HG03280 (cell line): ENCODE results near the gene ZNF587B.
"Not testable (repeated sequence)": the region's sequence is repeated elsewhere in the genome, so short reads cannot be mapped to it uniquely, and the experiment has no call there.

Experiments
- ATAC-seq: cut with Tn5 transposase; IDR thresholded peaks from one replicate; pipeline ENCODE4 v1.9.1; 2021; ENCODE audit warnings: mild to moderate bottlenecking, moderate library complexity; ENCODE audit not compliant: unreplicated experiment

The ZNF587B gene

DNA sequence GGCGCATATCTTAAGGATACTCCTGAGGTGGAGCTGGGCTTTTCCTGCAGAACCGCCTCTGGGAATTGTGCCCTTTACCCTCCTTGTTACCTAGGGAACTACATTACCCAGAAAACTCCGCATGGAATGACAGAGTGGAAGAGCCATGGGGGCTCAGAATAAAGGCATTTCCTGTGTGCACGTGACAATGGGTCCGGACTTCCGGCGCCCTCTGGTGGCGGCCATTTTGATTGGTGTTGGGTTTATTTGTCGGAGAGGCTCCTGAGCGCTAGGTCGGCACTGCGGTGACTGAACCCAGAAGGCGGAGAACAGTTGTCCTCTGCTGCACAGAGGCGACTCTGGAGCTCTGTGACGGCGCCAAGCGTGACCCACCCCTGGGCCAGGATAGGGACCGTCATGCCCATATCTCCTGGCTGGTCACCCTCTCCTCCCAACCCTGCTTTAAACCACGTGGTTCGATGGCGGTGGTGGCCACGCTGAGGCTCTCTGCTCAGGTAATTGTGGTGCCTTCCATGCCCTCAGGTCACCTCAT lies at the start of gene ZNF587B:
ZNF587B (plus strand) TSS at position 229 of the 532 bp plus-strand sequence; CDS start at position 459, 230 bp downstream.
- ATAC-seq = no peak

DNA sequence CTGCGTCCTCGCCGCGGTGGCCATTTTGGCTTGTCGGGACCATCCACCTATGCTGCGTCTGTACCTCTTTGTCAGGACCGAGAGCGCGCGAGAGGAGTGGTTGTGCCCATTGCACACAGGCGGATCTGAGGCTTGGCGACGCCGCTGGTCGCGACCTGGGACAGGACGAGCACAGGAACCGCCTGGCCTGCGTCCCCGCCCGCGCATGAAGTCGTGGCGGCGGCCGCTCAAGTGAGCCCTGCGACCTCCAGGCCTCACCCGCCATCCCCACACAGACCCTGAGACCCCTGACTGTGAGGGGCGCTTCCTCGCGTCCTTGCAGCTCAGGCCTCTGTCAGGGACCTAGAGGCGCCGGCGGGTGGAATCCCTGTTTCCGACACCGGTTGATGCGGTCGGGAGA lies 43.8 kb upstream of the ZNF587B start:
- ATAC-seq = no peak

DNA sequence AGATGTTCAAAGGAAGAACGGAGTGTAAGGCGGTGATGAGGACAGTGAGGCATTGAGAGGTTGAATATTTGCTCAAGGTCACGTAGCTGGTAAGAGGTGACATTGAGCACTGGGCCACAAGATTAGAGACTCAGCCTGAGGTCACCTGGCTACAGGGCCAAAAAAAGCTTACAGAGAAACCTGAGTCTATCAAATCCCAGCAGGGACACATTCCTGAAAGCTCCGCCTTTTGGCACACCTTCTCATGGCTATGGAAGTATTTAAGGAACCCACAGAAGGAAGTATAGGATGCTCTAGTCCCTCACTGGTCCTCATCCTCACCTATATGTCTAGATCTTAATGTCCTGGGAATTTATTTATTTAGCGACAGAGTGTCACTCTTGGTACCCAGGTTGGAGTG lies 43.2 kb upstream of the ZNF587B start:
- ATAC-seq = no peak

DNA sequence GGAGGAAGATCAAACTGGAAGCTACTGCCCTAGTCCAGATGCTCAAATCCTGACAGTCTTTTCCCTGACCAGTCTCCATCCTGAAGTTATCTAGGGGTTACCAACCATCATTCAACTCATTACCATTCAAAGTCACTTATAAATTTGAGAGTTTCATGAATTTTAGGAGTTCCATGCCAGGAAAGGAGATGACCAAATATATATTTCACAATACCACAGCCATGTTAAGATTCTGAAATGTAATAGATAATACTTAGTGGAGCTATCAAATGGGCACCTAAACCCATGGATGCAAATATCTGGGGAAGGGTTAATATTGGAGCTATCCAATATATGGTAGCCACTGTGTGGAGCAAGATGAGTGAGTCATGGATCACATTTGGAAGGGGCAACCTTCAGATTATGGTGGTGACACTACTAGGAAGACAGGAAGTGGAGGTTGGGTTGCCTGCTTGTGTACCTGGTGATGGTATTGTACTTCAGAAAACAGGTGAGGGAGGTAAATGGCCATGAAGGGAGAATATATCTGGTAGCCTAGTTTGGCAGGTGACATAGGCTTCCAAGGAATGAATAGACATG lies 41.9 kb upstream of the ZNF587B start:
- ATAC-seq = no peak

DNA sequence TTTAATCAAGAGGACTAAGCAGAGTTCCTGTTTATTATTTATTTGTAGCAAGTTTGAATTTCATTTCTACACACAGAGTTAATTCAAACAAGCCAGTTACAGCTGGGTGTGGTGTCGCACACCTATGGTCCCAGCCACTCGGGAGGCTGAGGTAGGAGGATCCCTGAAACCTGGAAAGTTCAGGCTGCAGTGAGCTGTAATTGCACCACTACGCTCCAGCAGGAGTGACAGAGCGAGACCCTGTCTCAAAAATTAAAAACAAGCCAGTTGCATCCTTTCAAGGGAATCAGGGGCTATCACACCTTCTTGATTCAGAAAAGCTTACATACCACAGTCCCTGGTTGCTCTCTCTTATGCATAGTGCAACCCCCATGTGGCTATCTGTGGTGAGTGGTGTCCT lies 40.8 kb upstream of the ZNF587B start:
- ATAC-seq = no peak

DNA sequence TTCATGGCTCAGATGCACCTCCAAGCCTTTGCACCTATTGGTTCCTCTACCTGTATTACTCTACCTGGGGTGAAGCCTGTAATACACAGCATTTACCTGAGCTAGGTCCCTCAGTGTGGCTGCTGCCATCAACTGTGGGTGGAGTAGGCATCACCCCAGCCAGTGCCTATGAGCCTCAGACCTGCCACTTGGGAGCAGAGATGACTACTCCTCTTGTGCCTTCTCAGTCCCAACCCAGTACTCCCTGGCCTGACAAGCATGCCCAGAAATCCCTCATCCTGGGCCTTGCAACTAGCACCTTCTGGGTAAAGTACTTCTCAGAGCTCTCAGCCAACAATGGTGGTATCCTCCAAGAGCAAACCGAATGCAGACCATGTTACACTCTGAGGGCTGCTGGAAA lies 33.5 kb upstream of the ZNF587B start:
- not testable (repeated sequence) for ATAC-seq

DNA sequence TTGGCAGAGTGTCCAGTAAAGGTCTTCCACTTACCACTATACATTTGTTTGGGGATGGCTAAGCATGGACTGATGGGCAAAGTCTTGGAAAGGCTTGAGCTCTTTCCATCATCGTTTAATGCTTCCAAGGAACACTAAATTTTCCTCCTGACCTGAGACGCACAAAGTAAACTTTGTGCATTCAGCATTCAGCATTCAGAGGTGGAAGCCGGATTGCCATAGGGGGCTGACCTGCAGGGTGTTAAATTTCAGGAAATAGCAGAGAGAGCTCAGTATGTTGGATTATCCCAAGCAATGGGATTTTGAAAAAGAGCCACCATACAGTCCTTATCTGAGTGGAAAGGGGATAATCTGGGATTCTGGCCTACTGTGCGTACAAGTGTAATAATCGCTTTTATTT lies 29.4 kb upstream of the ZNF587B start:
- no peak for ATAC-seq

DNA sequence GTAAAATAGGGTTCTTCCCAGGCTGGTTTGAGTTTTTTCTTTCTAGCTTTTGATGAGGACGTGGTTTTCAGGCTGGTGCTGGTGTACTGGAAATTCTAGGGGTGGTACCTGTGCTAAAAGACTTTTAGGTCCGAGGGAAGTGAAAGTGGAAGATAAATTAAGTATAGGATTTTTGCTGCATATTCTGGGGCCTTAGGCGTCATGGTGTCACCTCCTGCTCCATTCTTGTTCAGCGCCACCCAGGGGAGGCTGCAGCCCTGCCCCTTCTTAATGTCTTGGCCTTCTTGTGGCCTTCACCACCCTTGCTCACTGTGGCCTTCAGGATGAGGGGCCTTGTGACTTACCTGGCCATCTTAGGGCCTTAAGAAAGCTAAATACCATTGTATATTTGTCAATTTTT lies 27.8 kb upstream of the ZNF587B start:
- ATAC-seq = no peak

DNA sequence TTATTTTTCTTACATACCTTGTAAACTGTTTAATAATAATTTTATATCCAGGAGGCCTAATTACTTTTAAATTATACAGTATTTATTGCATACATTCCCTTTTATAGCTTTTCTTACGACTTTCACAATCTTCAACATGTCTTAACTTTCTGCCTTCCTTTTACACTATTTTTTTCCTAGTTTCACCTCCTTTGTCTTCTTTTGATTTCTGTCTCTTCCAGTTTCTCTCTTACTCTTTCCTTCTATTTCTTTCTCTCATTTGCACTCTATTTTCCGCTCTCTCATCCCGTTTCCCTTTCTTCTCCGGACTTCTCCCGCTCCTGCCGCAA lies 26.9 kb upstream of the ZNF587B start:
- no peak for ATAC-seq

DNA sequence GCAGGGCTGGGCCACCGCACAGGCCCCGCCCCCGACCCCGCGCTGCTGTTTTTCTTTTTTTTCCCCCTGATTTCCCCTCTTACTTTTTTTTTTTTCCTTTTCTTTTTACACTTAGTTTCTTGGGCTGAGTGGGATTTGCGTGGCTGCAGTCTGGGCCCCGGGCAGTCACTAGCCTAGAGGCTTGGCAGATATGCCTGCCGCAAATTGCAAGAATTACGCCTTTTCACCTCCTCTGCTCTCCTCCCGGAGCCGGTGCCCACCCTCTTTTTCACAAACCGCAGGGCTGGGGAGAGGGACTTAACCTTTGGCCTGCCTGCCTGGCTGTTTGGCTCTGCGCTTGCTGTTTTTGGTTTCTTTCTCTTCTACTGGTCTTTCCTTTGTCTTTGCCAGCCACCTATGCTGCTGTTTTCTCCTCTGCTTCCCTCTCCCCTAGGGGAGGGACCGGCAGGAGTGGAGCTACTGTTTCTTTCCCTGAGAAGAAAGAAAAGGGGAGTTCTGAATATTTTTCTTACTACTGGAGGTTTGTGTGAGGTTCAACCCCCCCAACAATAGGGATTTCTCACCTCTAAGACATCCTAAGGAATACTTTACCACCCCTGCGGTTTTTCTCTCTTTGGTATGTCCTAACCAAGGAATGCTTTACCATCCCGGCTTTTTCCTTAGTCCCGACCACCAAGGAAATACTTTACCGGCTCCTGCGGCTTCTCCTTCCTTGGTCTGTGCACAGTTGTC lies 26.3 kb upstream of the ZNF587B start:
- no peak for ATAC-seq

DNA sequence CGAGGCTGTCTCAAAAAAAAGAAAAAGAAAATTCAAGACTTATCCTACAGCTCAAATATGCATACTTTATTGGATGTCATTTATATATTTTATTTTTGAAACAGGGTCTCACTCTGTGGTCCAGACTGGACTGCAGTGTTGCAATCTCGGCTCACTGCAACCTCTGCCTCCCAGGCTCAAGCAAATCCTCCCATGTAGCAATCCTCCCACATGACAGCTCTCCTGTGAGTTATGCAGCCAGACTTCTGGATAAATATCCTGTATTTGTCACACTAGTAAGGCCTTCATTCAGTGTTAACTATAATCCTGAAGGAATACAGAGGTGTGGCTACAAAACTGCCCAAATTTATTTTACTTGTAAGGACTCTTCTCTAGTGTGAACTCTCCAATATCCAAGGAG lies 22.6 kb upstream of the ZNF587B start:
- no peak for ATAC-seq

DNA sequence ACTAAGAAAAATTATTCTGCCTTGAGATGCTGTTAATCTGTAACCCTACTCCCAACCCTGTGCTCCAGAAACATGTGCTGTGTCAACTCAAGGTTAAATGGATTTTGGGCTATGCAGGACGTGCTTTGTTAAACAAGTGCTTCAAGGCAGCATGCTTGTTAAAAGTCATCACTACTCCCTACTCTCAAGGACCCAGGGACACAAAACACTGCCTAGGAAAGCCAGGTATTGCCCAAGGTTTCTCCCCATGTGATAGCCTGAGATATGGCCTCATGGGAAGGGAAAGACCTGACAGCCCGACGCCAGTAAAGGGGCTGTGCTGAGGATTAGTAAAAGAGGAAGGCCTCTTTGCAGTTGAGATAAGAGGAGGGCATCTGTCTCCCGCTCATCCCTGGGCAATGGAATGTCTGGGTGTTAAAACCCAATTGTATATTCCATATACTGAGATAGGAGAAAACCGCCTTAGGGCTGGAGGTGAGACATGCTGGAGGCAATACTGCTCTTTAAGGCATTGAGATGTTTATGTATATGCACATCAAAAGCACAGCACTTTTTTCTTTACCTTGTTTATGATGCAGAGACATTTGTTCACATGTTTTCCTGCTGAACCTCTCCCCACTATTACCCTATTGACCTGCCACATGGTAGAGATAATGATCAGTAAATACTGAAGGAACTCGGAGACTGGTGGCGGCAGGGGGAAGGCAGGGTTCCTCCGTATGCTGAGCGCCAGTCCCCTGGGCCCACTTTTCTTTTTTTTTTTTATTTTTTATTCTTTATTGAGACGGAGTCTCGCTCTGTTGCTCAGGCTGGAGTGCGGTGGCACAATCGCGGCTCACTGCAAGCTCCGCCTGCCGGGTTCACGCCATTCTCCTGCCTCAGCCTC lies 19.4 kb upstream of the ZNF587B start:
- ATAC-seq = not testable (repeated sequence)

DNA sequence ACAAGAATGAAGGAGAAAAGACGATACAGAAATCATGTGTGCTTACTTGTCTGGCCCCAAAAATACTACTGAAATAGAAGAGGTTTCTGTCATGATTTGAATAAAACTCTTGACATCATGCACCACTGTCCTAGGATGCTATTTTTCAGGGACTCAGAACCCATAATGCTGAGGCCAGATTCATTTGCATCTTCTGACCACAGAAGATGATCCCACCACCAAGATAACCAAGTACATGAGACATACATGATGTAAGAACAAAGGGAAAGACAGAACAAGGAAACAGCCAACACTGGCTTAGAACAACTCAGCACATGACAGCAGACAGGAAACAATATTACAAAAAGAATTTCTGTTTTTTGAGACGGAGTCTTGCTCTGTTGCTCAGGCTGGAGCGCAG lies 17.9 kb upstream of the ZNF587B start:
- peak; percentile 51 for ATAC-seq

DNA sequence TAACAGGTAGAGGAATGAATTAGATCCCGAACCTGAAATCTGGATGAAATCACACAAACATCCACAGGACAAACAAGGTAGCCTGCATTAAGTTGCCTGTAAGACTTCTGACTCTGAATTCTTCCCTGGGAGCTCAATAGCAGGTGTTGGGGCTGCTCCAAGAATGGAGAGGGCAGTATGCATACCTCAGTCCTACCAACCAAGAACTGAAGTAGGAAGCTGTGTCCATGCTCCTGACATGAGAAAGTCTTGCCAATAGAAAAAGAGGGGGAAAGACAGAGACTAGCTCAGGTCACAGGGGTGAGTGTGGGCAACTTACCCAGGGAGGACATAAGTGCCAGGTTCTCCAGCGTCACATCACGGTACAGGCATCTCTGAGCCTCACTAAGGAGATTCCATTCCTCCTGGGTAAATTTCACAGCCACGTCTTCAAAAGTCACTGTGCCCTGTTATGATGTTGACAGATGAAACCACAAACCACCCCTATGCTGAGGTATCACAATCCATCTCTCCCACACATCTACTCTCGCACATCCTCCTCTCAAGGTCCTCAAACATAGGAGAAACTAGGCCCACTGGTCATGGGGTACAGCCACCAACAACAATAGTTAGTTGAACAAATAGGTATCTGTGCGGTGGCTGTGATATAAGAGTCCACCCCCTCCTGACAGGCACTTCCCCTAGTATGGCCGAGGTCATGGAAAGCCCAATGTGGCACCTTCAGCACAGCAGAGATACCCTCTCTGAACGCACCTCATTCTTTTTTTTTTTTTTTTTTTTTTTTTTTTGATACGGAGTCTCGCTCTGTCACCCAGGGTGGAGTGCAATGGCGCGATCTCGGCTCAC lies 16.9 kb upstream of the ZNF587B start:
- not testable (repeated sequence) for ATAC-seq

DNA sequence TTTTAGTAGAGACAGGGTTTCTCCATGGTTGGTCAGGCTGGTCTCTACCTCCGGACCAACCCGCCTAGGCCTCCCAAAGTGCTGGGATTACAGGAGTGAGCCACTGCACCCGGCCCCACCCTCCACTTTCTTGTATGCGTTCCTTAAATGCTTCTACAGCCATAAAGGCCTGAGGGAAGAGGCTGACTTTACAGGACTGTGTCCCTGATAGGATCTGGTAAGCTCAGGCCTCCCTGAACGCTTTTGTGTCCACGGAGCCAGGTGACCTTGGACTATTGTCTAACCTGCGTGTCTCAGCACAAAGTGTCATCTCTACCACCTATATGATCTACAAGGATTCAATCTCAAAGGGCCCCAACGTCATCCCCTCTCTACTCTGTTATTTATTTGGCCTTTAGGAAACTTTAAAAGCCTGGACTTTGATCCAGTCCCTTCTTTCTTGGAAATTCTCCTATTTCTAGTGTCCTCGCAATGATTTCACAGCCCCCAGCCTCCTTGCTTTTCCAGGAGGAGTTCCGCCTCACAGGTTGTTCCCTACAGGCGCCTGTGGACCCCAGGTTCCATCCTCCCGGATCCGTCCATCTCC lies 16.1 kb upstream of the ZNF587B start:
- no peak for ATAC-seq

DNA sequence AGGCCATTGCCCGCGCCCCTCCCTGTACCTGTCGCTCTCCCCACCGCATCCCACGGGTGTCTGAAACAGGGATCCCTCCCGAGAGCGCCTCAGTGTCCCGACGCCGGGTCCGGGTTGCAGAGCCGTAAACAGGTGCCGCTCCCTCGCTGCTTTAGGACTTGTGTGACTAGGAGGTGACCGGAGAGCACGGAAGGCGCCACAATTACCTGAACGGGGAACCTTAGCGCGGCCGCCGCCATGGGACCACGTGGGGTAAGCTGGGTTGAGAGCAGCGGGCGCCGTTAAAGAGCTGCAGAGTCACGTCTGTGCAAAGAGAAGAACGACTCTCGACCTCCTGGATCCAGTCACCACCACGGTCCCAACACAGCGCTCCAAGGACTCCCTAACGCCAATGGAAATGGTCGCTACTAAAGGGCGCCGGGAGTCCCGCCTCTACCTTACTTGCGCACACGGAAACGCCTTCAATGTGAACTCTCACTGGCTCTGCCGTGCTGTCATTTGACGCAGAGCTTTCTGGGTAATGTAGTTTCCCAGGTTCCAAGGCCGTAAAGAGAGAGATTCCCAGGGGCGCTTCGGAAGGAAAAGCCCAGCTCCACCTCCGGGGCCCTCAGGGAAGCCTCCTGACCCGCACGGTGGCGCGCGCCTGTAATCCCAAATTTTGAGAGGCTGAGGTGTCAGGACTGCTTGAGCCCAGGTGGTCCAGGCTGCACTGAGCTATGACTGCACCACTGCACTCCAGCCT lies 15.4 kb upstream of the ZNF587B start, which contains the start of gene ZNF552:
ZNF552 (minus strand) TSS at position 409 of the 742 bp plus-strand sequence; CDS start at position 239, 170 bp downstream.
- ATAC-seq = peak; percentile 69

DNA sequence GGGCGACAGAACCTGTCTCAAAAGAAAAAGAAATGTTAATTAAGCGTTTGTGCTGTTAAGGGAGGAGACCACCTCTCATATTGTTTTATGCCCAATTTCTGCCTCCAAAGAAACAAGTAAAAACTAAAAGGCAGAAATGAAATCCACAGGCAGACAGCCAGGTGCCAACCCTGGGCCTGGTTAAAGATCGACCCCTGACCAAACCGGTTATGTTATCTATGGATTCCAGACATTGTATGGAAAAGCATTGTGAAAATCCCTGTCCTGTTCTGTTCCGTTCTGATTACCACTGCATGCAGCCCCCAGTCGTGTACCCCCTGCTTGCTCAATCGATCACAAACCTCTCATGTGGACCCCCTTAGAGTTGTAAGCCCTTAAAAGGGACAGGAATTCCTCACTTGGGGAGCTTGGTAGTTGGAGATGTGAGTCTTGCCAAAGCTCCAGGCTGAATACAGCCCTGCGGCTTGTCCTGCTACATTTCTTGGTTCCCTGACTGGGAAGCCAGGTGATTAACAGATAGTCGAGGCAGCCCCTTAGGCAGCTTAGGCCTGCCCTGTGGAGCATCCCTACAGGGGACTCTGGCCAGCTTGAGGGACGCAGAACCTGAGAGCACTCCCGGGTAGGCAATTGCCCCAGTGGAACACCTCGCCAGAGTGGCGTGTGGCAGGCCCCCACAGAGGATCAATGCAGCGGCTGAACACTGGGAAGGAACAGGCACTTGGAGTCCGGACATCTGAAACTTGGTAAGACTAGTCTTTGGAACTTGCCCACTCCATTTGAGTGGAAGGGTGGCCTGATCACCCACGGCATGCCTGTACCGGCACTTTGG lies 14.6 kb upstream of the ZNF587B start:
- no peak for ATAC-seq

DNA sequence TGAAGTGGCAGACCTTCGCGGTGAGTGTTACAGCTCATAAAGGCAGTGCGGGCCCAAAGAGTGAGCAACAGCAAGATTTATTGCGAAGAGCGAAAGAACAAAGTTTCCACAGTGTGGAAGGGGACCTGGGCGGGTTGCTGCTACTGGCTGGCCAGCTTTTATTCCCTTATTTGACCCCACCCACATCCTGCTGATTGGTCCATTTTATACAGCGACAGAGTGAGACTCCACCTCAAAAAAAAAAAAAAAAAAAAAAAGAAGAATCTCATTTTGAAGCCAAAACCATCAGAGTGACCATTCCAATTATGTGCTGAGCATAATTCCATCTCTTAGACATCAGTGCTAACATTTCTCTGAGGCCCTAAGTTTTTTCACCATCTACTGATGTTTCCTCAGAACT lies 13.4 kb upstream of the ZNF587B start:
- ATAC-seq = no peak

DNA sequence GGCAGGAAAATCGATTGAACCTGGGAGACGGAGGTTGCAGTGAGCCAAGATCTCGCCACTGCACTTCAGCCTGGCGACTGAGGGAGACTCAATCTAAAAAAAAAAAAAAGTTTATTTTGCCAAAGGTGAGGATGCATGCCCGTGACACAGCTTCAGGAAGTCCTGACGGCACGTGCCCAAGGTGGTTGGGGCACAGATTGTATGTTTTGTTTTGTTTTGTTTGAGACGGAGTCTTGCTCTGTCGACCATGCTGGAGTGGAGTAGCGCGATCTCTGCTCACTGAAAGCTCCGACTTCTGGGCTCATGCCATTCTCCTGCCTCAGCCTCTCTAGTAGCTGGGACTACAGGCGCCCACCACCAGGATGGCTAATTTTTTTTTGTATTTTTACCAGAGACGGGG lies 12.1 kb upstream of the ZNF587B start:
- no peak for ATAC-seq
